SIG-M5 treated with dmso at 0.1 percent for 504 hours (cell line): ENCODE data around the gene TIMM17B.
A peak's percentile ranks its signal among the peaks of the same experiment; 100 is the strongest.

Experiments
- DNase-seq: peaks from one replicate; lab custom pipeline; 2025; ENCODE audit not compliant: unreplicated experiment; lab: John Stamatoyannopoulos, UW

TIMM17B gene

DNA sequence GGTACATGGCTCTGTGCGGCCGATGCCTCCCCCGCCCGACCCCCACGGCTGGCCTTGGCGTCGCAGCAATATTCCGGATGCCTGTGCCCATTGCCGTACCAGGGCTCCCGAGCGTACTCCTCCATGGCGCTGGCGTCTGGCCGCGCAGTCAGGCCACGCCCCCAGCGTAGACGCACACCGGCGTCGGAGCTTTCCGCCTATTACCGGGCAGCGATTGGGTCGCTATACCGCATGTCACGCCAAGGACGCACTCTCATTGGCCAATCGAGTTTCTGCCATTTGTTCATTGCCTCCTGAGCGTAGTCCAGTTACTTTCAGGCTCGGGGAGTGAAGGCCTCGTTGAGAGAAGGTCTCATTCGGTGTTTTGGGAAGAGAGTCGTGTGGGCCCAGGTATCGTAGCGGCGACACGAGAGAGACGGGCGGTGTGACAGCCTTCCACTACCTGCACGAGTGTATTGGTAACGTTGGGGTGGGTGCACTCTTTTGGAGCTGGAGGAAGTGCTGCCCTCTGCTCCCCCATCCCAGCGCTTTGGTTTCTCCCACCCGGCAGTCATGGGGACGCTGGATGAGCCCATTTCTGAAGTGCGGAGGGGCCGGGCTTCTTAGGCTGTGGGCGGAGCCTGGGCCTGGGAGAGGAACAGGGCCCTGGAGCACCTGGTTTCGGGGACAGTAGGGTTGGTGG is at the start of gene TIMM17B, which contains the start of gene PQBP1:
TSS of gene TIMM17B (minus strand) at position 144 of the 682 bp plus-strand sequence. CDS start at position 125, 19 bp downstream.
TSS of gene PQBP1 (plus strand) at position 306 of the 682 bp plus-strand sequence. CDS start 580 bp downstream, outside the sequence.
- DNase-seq, result peak; percentile 95

DNA sequence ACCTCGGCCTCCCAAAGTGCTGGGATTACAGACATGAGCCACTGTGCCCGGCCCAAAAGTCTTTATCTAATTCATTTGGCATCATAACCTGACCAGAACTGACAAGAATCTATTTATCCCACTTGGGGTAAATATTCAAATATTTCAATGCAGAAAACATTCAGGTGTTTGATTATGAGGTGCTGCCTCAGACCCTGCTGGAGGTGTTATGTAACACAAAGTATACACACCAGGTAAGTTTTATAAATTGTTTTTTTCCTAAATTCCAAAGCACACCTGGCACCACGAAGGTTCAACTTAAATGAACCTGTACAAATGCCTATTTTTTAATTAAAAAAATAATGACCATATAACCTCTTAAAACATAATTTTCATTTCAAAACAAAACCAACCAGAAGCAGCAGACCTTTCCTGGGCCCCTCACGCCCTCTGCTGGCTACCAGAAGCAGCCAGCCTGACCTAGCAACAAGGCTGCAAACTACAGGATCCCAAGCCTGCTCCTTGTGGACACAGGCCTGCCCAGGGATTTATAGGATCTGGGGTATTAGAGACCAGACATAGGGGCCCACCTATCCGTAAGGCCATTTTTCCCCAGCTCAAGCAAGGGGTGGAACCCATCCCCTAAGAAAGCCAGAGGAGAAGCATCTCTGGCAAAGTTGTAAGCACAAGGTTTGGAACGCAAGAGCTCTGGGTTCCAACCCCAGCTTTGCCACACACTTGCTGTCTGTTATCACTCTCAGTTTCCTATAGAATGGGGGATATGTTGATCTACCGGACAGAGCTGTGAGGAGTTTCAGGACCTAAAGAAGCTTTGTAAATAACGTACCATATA is 48.2 kb upstream of the TIMM17B start:
- DNase-seq, result peak; percentile 31

DNA sequence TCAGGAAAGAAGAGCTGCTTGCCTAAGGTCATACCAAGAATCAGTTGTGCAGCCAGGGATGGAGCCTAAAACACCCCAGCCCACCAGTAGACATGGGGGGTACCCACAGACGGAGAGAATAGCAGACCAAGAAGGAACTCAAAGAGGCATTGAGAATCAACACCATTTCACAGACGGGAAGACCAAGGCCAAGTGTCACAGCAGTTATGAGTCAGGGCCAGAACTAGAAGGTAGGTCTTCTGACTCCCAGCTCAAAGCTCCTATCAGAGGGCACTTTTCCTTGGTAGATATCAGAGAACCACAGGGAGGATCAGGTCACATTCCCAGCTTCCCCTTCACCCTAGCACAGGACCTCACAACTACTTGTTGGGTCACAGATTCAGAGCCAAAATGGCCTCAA is 45.3 kb upstream of the TIMM17B start:
- no peak for DNase-seq

DNA sequence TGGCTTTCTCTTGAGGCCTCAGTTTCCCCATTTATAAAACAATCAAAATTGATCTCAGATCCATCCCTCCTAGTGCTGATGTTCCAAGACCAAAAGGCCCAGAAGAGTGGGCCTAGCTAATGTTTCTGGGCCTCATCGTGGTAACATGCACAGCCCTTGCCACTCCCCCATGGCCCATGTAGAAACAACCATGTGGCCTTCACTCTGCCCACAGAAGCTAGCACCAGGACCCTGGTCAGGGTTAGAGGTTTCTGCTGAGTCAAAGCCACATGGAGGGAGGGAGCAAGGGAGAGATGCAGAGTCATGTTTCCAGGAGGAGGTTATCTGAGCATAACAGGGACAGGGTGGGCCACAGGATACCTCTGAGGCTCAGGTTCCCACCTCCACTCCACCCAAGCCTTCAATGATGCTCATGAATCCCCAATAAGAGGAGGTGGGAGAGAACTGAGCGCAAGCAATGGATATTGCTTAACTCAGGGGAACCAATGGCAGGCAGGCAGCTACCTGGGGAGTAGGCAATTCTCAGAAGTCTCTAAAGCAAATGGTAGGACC is 42.9 kb upstream of the TIMM17B start:
- no peak for DNase-seq

DNA sequence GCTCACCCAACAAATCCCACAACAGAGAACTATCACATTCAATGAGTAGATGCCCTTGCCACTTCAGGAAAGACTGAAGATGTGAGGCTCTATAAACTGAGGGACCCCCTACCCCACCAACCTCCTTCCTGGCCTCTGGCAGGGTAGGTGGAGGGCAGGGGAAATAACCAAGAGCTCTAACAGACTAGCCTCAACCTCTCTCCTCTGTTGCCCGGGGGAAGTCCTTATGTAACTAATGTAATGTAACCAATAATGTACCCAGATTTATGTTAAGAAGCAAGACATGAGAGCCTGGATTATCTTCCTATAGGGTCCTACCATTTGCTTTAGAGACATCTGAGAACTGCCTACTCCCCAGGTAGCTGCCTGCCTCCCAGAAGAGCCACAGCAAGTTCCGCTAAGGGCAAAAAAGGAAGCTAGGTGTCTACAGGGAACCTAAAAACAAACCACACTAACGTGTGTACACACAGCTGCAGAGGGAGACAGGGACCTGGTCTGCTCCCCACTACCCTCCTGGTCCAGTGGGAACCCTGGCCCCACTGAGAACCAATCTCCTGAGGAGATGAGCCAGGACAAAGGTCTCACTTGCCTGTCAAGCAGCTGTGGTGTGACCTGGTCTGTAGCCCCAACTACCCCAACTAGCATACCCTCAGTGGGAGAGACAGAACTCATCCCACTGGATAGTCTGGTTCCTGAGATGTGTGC is 42.1 kb upstream of the TIMM17B start:
- no peak for DNase-seq

DNA sequence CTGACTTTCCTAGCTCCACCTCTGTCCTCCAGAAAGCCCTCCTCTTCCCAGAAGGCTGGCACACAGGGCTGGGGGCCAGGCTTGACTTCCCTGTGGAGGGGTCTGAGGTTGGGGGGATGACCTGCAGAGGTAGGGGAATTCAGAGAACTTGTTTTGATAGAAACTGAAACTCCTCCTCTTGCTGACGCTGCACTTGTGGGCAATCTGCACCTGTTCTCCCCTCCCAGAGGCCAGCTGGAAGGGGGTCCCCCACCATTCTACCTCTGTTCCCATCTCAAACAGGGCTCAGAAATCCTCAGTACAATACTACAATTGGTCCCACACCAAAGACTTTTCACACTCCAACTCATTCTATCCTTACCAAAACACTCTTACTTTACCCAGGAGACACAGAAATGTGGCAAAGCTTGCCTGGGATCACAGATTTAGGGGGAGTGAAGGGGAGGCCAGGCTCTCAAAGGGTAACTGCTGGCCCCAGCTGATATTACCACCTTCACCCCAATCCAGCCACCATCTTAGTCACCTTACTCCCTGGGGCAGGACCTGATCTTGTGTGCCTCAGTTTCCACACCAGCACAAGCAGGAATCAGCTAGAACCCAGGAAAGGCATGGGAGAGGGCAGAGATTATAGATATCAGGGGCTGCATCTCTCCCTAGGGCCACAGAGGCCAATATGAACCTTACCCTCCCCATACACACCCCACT is 41.3 kb upstream of the TIMM17B start:
- DNase-seq, result no peak

DNA sequence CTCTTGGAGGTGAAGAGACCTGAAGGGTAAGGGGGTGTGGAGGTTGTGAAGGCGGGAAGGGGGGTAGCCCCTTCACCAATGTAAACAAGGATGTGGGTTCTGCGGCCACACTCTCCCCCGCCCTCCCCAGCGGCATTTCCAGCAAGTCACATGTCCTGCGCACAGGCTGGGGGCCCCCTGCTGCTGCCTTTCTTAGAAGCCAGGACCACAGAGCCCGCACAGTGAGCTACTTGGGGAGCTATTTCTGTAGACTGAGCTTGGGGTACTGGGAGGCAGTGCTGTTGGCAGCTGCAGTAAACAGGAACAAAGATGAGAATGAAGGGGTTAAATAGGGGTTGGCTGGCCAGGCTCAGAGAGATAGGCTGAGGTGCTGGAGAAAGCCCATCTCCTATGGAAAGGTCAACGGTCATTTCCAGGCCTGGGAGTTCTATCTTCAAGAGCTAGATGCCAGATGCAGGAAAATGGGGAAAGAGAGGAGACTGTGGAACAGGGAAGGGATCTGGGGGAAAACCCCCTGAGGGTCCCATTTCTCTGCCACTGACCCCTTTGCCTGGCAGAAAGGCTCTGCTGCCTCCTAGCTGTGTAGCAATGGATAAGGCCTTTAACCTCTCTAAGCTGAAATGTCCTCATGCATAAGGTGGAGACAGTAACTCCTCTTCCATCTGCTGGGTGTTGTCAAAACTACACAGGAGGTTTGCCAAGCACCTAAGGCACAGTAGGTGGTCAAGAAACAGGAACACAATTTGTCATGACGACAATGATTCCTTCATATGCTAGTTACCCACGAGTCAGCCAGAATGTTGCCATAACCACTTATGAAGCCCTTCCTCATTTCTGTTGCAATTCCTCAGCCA is 39.7 kb upstream of the TIMM17B start:
- DNase-seq, result peak; percentile 88

DNA sequence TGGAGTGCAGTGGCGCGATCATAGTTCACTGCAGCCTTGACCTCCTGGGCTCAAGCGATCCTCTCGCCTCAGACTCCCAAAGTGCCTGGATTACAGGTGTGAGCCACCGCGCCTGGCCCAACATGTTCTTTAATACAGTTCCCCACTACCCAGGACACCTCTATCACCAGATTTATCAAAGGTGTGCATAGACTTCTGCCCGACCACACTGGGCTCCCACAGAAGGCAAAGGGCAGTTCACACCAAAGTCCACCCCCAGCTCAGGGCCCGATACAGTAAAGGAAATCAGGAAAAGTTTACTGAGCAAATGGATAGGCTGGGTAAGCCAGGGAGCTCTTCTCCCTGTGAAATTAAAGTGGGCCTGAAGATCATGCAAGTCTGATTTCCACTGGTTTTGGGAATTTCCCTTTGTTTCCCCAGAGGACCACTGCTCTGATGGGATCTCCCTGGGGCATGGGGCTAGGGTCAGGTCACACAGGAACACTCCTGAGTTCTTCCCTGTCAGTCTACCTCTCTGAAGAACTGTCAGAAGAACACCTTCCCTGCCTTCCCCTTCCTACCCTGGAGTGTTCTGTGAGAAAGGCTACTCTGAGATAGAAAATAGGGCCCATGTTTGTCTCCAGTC is 39.0 kb upstream of the TIMM17B start:
- DNase-seq, result no peak

DNA sequence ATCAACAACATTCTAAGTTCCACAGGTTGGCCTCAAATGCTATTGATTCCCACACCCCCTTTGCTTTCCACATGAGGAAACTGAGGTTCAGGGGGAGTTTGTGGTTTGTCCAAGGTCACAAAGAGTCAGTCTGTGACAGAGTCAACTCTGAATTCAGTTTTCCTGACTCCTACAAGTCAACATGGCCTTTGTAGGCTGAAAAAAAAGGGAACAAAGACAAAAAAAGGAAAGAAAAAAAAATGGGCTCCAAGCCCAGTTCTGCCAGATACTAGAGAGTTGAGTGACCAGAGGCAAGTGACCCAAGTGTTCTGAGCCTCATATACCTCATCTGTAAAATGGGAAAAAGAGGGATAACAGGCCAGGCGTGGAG is 37.7 kb upstream of the TIMM17B start:
- no peak for DNase-seq

DNA sequence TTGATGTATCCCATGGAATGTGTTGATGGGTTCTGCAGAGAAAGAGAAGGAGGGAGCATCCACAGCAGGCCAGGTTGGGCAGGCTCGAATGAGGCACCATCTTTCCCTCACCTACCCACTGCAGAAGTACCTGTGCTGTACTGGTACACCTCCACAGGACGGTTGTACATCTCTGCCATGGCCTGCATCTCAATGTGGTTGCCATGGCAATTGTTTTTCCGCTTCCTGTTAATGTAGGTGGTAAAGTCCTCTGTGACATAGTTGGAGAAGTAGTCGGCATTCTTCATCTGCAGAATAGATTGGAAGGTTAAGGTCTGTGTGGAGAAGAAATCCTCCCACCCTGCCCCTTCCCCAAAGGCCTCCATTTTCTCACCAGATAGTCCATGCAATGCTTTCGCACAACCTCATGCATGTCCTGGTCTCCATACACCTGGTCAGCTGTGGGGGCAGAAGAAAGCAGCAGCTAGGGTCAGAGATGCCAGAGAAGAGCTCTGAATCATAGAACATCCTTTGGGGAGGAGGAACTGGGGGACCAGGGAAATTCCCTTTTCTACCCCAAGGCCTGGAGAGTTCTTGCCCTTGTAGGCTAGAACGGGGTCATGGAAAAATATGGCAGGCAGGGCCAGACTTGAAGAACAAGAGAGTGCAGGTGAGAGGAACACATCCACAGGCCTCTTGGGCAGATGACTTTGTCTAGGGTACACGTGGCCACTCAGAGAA is 37.2 kb upstream of the TIMM17B start:
- no peak for DNase-seq

DNA sequence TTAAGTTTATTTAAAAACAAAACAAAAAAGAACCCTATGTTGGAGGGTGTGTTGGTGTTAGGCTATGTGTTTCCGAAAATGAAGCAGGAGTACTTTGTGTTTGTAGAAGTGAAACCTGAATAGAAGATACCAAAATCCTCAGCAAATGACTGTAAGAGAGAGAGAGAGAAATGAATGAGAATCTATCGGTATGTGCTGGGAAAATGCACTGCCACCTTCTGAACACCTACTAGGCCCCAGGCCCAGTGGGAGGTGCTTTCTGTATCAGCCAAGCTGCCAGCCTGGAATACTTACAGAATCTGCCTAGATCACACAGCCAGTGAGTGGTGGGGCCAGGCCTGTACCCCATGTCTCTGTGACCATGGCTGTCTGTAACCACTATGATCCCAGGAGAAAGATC is 36.2 kb upstream of the TIMM17B start:
- no peak for DNase-seq

DNA sequence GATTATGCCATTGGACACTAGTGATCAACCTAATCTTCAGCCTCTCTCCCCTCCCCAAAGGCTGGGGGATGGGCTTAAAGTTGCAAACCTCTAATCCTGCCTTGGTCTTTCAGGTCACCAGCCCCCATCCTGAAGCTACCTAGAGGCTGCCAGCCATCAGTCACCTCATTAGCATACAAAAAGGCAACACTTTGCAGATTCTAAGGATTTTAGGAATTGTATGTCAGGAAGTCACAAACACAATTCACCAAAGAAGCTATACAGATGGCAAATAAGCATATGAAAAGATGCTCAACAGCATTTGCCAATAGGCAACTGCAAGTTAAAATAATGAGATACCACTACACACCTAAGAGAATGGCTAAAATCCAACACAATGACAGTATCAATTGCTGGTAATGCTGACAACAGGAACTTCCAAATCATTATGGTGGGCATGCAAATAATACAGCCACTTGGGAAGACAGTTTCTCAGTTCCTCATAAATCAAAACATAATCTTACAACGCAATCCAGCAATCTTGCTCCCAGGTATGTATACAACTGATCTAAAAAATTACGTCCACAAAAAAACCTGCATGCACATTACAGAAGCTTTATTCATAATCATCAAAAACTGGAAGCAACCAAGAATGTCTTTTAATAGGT is 30.3 kb upstream of the TIMM17B start:
- DNase-seq, result no peak

DNA sequence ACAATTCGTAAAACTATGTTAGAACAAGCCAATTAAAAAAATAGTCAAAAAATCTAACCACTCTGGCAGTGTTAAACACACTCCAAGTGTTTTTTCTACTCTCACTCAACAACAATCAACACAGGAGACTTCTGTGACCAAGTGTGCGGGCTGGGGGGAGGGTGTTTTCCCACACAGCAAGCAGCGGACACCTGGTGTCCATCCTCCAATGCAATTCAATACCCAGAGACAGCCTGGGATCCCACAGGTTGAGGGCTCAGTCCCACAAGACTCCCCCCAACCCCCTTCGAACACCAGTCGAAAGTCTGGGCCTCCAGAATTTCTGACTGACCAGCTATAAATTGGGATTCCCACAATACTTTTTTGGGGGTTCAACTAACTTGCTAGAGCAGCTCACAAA is 29.6 kb upstream of the TIMM17B start:
- no peak for DNase-seq

DNA sequence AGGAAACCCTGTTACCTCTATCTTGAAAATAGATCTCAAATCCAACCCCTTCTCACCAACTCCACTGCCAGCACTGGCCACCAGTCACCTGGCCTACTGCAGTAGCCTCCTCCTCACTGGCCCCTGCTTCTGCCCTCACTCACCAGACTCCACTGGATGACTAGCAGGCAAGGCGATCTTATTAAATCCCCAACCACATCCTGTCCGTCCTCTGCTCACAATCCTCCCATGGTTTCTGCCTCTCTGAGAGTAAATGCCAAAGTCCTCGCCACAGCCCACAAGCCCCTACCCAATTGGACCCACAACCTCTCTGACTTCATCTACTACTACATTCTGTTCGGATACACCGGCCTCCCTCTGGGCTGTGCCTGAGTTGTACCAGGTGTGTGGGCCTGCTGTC is 26.7 kb upstream of the TIMM17B start:
- DNase-seq, result no peak

DNA sequence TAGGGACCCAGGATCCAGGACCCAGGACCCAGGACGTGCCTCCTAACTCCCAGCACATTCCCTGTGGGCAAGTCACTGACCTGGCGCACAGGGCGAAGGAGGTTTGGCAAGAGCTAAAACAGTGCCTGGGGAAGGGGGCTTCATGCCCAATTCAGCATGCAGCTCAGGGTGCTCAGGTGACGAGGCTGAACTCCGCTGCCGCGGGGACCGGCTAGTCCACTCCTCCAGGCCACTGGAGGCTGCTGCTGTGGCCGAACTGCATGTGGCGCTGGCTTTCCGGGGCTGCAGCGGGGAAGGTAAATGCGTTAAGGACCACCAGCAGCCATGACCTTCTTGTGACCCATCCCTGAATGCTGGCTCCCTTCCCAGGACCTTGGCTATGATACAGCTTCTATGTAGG is 26.2 kb upstream of the TIMM17B start:
- no peak for DNase-seq

DNA sequence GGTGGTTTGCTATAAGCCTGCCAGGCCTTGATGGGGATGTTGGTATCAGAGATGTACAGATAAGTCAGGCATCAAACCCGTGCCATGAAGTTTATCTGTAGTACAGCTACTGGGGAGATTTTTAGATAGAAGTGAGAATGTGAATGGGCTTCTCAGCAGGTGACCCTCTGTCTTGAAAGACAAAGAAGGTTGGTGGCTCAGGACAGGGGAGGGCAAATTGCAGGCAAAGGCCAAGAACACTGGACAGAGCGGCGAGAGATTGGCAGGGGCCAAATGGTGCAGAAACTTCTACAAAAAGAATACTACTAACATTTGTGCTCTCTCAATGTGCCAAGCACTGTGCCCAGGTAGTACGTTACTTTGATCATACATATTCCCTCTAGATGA is 23.1 kb upstream of the TIMM17B start:
- no peak for DNase-seq

DNA sequence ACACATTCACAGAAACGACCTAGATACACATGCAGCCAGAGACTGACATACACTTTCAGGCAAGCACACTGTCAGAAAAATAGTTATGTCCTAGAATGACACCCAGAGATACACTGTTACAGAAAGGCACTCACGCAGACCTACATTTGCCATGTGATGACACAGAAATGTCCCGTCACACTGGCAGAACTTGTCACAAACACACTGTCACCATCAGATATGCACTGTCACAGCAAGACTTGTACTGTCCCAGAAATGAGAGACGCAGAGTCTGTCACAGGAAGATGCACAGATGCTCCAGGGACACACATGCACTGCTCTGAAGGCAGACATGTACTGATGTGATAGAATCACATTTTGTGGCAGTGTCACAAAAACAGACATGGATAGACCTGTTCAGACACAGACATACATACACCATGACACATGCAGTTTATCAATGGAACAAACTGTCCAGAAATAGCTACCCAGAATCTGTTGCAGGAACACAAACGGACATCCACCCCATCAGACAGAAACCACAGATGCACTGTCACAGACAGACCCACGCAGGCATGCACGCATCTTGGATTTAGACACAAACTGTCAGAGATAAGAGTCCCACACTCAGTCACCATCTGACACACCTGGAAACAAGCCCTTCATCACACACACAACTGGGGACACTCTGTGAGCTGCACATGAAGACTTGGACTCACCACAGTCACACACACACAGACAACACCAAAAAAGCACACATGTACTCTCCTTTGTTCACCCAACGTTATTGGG is 22.6 kb upstream of the TIMM17B start:
- no peak for DNase-seq
